Measurements from ENCODE around the gene CXCL16.

Gene CXCL16

DNA sequence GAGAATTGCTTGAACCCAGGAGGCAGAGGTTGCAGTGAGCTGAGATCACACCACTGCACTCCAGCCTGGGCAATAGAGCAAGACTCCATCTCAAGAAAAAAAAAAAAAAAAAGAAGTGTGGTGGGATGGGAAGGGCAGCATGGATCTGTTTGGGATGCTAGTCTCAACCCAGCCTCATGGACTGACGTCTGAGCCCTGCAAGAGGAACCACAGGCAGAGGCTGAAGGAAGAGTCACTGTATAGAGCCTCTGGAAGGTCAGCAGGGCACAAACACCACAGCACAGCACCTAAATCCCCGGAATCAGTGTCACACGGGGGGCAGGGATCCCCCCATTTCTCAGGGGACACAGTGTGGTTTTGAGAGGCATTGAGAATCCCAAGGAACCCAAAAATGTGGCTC is 10.9 kb upstream of the CXCL16 start:
- DNase-seq, result peak; percentile 59

- DNase-seq, result peak; percentile 72
Measured at GRCh38 chr17:4748686-4749085, 9.0 kb upstream of the CXCL16 start.

- peak; percentile 97 for DNase-seq
Measured at GRCh38 chr17:4747847-4748246, 8.1 kb upstream of the CXCL16 start.

DNA sequence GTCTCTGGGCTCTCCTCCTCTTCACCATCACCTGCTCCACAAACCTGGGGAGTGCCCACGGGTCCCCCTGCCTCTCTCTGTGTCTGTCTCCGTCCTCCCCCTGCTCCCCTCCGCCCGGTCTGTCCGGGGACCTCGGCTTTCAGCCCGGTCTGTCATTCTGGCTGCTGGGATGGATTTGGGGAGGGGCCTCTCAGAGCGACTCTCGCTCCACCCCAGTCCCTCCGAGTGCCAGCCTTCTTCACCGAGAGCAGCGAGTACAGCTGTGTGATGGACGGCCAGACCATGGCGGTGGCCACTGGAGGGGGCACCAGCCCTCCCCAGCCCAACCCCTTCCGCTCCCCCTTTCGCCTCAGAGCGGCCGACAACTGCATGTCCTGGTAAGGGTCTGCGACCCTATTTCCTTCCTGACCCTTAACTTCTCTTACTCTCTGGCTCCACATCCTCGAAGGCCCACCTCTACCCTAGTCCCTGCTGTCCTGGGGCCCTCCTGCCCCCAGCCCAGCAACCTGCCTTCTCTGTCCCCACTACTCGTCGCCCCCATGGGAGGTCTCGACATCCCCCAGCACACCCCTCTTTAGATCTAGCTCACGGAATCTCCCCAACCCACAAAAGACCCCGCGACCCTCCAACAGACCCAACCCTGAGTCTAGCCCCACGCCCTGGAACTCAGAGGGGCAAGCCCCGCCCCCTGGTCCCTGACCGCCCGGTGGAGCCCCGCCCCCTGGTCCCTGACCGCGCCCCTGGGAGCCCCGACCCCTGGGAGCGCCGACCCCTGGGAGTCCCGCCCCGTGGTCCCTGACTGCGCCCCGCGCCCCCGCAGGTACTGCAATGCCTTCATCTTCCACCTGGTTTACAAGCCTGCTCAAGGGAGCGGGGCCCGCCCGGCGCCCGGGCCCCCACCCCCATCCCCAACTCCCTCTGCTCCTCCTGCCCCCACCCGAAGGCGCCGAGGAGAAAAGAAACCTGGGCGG is 5.6 kb upstream of the CXCL16 start:
- DNase-seq, result no peak

- no peak for DNase-seq
Measured at GRCh38 chr17:4743898-4744297, 4.2 kb upstream of the CXCL16 start.

- DNase-seq, result no peak
Measured at GRCh38 chr17:4743216-4743615, 3.5 kb upstream of the CXCL16 start.

GRCh38 chr17:4742629-4743028 is 2.9 kb upstream of the CXCL16 start:
- DNase-seq, result no peak

- no peak for DNase-seq
Measured at GRCh38 chr17:4742133-4742532, 2.4 kb upstream of the CXCL16 start.

GRCh38 chr17:4741544-4741943 is 1.8 kb upstream of the CXCL16 start:
- DNase-seq, result no peak

DNA sequence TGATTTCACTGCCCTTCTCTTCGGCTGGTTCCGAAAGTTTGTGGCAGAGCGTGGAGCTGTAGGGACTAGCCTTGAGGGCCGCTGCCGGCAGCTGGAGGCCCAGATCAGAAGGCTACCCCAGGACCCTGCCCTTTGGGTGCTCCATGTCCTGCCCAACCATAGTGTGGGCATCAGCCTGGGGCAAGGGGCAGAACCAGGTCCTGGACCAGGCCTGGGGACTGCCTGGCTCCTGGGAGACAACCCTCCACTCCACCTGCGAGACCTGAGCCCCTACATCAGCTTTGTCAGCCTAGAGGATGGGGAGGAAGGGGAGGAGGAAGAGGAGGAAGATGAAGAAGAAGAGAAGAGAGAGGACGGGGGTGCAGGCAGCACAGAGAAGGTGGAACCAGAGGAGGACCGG is 856 bp upstream of the CXCL16 start:
- DNase-seq, result no peak

- no peak for DNase-seq
Measured at GRCh38 chr17:4740025-4740351, 260 bp upstream of the CXCL16 start.

GRCh38 chr17:4738136-4739121 is 1.3 kb downstream of the CXCL16 start:
- DNase-seq, result peak; percentile 42

- DNase-seq, result peak; percentile 96
Measured at GRCh38 chr17:4735876-4736651, 3.7 kb downstream of the CXCL16 start.

GRCh38 chr17:4734857-4735475 is 4.8 kb downstream of the CXCL16 start:
- DNase-seq, result no peak

- peak; percentile 94 for DNase-seq
Measured at GRCh38 chr17:4733073-4733531, 6.6 kb downstream of the CXCL16 start.

DNA sequence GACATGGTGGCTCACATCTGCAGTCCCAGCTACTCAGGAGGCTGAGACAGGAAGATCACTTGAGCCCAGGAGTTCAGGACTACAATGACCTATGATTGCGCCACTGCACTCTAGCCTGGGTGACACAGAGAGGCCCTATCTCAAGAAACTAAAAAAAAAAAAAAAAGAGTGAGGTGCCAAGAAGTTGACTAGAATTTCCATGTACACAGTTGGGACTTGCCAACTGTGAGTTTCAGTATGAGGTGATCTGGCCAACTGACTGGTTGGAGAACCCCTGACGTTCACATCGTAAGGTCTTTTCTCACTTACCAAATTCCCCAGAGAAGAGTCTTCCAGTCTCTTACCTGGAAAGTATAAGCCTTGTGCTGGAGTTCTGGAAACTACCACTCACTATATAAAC is 11.6 kb downstream of the CXCL16 start:
- DNase-seq, result peak; percentile 76

GRCh38 chr17:4725646-4726310 is 13.9 kb downstream of the CXCL16 start:
- peak; percentile 92 for DNase-seq

GRCh38 chr17:4724650-4725049 is 15.1 kb downstream of the CXCL16 start:
- DNase-seq, result peak; percentile 49

GRCh38 chr17:4722678-4723240 is 17.0 kb downstream of the CXCL16 start:
- peak; percentile 35 for DNase-seq

GRCh38 chr17:4721203-4722135 is 18.3 kb downstream of the CXCL16 start:
- no peak for DNase-seq
